NCI-H510A treated with DMSO at 0.1 percent for 48 hours (cell line): ENCODE data around the gene MCC.

ENCODE experiments used
- DNase-seq: peaks from one replicate; lab custom pipeline; 2025; lab: John Stamatoyannopoulos, UW

Gene MCC

DNA sequence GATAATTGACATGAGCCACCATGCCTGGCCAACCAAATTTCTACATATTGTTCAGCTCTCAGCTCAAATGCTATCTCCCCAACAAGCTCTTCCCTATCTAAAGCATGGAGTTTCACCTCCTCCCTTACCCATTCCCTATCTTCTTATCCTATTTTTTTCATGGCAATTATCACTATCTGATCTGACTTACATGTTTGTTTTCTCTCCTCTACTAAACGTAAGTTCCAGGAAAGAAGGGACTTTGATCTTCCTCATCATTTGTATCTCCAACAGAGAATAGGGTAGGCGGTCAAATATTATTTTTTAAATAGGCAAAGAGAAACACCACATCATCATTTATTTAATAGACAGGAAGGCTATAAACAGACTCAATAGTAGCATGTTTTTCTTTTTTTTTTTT, 381.4 kb downstream of the MCC start:
- no peak for DNase-seq

DNA sequence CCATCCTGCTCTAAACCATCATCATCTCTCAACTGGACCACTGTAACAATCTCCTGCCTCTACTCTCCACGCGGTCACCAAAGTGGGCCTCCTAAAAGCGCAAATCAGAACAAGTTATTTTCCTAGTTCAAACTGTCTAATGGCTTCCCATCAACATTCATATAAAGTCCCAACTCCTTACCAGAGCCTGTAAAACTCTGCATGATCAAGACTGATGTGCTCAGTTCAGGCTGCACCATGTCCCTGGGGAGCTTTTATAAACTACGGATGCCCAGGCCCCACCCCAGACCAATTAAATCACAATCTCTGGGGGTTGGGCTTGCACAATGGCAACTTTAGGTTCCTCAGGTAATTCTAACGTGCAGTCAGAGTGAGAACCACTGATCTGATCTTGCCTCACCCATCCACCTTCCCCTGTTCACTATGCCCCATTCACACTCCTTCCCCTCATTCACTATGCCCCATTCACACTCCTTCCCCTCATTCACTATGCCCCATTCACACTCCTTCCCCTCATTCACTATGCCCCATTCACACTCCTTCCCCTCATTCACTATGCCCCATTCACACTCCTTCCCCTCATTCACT, 382.5 kb downstream of the MCC start:
- DNase-seq, result no peak

DNA sequence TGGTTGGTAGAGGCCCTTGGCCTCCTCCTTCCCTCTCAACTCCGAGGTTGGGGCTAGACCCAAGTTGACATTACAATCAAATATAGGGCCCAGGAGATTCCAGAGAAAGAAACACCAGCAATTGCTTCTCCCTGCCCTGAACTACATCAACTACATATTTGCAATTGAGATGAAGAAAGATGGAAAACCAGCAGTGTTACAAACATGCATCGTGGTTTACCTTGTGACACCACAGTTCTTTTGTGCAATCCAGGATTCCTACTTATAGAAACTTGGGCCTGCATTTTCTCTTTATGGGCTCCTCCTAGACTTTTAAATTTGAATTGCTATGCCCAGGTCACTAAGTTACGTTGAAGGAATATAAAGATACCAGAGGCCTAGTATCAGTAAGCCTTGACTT, 384.9 kb downstream of the MCC start:
- DNase-seq, result no peak

DNA sequence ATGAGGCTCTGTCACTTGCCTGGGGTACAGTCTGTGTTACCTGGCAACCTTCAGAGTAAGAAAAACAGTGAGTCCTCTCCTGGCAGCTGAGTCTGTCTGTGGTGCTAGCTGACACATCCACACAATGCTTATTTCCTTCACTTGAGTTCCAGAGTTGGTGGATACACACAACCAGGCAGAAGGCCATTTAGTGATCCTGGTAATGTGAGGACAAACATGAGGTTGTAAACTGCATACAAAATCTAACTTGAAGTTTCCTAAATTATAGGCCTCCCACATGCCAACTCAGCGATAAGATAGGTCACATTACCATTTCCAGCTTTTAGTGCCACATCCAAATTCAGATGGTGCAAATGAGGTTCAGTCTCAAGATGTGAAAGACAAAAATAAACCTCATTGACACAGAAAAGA, 386.1 kb downstream of the MCC start:
- no peak for DNase-seq

DNA sequence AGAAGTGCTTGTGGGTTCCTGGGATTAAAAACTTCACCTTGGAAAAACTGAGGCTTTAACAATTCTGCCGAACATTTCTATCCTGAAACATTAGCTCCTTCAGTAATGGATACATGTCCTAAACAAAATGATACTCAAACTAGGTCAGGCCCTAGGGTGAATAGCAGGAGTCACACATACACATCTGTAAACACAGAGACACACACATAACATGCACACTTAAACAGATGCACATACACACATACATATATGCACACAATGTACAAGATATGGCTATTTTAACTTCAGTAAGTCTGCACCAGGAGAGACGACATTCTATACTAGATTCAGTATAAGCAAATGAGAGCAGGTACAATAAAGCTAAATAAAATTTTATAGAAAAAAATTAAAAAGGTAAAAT, 387.3 kb downstream of the MCC start:
- DNase-seq, result no peak

DNA sequence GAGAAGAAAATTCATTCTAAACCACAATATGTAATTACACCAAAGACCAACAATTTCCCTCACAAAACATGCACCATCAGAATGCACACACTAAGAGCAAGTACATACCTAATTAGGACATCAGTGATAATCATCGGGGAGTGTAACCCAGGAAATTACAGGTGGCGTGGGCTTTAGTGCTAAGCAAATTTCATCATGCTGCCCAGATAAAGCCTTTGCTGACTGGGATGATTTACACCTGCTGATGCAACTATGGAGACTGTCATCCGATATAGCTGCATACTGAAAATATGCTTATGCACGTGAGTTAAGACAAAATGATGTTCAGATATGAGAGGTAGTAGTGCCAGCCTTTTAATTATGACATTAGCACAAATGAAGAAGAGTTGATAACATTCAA, 388.4 kb downstream of the MCC start:
- DNase-seq, result no peak

DNA sequence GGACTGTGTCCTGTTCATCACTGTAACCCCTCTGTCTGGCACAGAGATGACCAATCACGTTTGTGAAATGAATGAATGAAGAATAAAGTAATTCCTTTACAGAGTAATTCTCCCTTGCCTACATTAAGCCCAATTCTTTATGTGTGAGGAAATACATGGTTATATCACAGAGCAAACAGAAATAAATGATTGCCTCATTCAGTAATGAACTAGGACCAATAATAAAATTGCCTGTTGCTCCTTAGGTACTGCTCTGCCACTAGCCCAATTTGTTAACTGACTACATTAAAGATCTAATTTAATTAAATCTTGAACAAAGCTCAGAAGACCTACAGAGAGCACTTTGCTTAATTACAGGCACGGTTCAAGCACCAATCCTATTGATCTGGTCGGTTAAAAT, 389.9 kb downstream of the MCC start:
- DNase-seq, result no peak

DNA sequence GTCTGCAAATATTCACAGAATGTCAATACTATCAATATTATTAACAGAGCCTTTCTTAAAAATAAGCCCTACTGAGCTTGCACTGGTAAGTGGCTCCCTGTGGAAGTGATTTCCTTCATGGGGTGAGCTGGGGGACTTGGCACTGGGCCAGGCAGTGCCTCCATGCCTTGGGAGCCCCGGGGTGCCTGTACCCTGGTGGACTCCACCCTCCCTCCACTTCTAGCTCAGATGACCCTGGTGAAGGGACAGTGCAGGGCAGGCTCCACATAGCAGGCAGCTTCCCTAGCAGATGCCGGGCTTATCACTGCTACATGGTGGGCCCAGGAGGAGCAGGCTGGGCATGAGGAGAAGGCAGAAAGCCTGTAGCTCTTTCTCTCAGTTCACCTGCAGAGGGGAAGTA, 392.4 kb downstream of the MCC start:
- DNase-seq, result no peak

DNA sequence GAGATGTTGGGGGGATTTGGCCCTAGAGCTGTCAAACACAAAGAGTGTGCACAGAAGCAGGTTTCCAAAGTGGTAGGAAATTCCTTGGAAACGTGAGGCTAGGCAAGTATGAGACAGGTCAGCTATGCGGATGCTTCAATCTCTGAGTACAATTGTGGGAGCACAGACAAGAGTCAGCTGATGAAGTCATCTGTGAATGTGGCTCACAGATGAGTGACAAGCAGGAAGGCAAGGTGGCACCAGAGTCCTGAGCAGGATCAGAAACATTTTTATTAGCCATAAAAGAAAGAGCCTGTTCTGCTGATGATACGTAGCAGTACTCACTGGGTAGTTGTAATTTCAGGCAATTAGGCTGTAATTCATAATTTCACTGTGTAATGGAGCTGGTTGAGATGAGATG, 394.7 kb downstream of the MCC start:
- DNase-seq, result no peak

DNA sequence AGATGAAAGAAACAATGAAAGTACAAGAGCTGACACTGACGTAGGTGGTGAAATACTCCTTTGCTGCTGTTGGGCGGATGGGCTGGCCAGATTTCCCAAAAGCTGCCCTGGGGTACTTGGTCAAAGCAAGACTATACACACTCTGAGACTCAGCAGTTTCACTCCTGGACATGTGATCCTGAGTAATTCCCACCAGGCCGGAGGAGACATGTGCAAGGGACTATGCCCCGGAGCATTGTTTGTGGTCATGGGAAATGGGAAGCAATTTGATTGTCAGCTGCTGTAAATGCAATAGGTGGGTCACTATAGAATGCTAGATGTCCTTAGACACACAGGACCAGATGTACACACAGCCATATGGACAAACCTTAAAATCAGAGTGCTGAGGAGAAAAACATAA, 395.6 kb downstream of the MCC start:
- no peak for DNase-seq

DNA sequence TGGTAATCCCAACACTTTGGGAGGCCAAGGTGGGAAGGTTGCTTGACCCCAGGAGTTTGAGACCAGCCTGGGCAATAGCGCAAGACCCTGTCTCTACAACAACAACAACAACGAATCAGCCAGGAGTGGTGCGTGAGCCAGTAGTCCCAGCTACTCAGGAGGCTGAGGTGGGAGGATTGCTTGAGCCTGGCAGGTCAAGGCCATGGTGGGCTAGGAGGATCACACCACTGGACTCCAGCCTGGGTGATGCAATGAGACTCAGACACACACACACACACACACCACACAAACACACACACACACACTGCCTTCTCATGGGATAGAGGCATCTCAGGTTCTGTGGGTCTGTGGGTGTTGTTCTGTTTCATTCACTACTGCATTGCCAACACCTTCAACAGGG, 396.6 kb downstream of the MCC start:
- DNase-seq, result no peak

DNA sequence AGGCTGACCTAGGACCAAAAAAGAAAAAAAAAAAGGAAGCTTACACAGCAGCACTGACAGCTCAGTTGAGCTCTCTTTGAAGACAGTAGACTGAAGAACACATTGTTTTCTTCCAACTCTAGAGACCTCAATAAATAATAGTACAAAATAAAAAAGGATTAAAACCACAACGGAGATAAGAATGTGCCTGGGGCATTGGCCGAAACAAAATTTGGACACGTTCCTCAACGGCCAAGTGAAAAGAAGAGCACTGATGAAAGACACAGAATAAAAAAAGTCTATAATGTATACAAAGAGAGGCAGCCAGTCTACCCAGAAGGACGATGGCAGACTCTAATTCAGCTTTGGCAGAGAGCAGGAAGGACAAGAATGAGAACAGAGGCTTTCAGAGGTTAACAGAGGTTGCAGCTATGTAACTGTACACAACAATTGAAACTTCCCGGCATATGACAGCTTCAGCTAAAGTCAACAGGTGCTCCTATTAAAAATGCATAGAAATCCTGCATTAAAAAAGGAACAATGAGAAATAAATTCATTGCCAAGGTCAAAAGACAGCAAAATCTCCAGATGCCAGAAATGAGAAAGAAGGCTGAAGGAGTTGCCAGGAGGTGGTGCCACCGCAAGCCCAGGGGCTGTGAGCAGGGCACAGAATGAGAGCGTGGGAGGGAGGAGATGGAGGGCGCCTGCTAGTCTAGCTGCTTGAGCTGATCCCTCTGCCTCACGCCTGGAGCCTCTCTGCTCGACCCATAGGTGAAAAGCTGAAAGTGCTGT, 397.7 kb downstream of the MCC start:
- DNase-seq, result no peak

DNA sequence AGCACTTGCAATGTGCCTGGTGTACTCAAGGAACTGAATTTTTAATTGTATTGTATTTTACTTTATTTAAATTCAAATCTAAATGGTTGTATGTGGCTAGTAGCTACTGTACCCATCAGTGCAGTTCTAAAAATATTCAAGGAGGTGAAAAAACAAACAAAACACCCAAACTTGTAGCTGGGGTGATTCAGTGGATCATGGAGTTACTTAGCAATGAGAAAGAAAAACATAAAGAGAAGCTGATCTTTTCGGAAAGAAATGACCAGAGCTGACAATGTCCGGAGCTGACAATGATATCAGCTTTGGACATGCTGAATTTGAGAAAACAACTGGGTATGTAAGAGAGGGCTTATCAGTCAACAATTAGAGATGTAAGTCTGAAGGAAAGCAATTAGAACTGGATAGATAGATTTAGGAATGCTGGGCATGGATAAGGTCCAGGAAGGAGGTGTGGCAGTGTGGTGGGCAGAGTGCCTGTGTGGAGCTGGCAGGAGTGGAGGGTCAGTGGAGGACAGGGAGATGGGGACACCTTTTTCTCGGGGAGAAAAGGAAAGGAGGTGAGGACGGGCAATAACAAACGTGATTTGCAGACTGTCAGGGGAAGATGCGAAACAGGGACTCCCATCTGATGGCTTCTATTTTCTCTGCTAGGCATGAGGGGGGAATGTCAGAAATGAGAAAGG, 398.5 kb downstream of the MCC start:
- DNase-seq, result no peak

DNA sequence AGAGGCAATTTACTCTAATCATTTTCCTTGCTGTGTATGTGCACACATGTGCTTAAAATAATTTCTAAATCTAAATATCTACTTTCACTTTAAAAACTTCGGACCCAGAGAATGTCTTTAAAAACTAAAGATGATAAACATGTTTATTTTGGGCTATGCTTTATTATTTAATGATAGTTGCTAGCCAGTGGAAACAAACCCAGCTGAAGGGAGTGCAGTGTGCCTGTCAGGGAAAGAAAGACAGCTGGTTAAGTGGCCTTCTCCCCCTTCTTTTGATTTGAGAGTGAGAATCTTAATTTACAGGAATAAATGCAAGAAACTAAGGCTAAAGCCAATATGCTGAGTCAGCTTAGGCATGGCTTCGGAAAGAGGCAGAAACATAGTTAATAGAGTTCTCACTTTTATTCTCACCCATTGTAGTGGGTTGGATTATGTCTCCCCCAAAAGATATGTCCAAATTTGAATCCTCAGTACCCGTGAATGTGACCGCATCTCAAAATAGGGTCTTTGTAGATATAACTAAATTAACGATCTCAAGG, 400.2 kb downstream of the MCC start:
- no peak for DNase-seq

DNA sequence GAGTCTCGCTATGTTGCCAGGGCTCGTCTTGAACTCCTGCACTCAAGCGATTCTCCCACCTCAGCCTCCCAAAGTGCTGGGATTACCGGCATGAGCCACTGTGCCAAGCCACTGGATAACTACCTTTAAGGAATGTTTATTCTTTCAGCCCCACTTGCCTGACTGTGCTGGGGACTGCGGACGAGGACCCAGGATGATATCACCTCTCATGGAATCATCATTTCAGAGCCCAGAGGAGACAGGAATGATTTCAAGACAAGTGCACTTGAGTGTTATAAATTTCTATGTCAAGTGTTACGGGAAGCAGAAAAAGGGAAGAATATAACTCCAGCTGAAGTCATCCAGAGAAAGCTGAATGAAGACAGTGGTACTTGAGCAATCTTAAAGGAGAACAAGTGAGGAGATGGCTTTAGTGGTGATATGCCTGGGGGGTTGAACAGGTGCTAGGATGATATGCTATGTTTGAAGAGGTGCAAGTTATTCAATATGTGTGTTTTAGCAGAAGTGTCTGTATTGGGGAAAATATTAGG, 402.3 kb downstream of the MCC start:
- no peak for DNase-seq

DNA sequence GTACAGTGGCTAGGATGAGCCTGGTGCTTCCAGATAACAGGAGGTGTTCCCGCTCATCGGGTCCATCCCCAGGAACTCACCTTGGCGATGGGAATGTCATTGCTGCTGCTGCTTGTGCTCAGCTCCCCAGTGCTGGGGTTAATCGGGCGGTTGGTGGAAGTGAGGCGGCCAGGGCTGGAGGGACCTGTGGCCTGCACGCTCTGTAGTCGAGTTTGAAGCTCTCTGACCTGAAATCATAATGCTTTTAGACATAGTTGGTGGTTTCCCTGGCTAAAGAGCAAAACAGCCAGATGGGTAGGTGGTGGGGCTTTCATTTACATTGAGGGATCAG, 403.2 kb downstream of the MCC start:
- DNase-seq, result no peak

DNA sequence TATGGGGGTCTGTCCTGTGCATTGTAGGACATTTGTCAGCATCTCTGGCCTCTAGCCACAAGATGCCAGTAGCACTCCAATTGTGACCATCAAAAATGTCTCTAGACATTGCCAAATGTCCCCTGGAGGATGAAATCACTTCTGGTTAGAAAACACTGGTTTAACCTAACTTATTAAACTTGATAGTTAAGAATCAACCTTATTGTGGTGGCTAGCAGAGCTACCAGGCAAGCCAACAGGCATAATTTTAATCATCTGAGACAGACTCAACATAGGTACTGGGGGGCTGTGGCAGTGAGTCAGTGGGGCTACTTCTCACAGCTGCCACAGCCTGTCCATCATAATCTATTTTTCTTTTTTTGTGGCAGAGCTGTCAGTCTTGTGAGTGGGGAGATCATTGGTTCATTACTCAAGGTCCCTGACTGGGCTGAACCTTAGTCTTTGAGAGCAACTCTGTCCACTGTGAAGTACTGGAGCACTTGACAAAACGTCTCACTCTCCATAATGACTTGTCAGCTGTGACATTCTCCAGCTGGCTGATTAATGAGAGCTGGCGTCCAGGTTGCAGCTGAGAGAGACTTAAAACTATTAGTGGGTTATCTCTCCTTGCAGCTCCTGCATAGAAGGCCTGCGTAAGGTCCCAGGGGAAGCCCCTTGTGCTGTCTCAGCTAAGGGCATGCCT, 403.7 kb downstream of the MCC start:
- no peak for DNase-seq

DNA sequence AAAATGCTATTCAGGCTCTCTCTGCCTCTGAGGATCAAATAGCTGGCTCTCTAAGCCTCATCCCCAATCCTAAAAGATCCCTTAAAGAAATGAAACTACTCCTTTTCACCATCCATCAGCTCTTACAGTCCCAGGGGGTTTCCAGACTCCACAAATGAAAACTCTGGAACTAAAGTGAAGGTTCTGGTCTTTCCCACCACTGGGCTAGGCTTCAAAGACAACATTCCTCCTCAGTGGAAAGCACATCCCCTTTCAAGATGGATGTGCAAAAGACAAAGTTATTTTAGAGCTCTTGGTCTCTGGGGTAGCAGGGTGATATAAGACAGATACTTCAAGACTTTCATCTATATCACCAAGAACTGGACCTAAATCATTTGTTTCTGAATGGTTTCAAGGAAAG, 404.8 kb downstream of the MCC start:
- no peak for DNase-seq

DNA sequence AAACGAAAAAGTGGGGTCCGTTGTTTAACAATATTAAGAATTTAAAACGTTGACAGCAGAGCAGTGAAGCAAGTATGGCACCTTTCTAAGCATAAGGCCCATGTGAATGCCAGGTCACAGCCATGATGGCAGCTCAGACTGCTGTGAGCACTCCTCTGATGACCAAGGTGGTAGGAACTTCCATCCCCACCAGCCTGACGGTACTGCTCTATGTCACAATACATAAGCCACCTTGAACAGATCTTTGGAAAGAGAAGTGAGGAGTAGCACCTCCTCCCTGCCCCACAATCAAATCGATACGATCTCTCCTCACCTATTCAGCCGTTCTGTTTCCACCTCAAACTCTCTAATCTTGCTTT, 405.7 kb downstream of the MCC start:
- DNase-seq, result no peak

DNA sequence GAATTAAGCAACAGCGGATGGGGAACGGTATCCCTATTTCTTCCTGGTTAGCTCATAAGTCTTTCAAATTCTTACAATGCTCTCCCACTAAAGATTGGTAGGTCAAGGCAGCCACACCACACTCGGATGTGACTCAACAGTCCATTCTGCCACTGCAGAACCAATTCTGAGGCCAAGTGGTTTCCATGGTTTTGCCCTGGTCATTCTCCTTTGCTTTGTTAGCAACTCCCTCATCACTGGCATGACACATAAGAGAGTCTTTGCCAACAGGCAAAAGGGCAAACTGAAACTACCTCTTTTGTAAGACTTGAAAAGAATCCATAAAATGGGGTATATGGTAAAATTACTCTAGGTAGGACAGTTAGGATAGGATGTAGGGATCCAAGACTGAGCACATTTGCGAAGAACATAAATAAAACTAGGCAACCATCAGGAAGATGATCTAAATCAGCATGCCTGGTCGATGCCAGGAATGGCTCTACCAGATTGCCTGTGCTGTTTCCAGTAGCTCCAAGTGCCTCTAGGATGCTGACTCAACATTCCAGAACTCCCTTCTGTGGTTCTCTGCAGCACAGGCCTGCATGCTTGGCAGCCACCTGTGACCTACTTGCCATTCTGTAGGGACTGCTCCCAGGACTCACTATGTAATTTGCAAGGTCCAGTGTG, 406.2 kb downstream of the MCC start:
- no peak for DNase-seq

DNA sequence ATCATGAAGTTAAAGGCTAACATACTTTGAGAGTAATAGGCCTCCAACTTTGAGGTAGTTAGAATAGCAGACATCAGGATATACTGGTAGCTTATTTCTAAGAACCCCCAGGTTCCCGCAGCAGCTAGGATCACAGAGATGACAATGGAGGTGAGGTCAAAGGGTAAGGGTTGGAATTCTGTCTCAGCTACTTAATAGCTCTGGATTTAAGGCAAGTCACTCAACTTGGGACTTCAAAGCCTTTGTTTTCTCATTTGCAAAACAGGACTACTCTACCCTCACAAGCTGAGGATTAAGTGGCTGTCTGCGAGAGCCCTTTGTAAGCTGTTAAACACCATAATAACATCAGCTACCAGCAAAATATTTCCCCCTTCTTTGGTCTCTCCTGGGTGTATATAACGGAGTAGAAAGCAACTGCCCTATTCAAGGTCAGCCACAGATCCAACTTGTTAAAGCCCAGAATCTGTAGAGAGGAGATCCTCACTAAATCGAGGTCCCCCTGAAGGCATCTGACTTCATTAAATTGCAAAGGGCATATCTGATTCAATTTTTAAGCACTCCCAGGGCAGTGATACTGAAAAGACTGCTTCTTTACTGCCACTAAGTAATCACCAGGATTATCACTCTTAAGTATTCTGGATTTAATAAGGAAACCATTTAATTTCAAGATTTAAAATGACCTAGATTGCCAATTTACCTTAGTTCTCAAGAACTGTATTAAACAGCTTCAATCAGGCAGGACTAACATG, 407.0 kb downstream of the MCC start:
- DNase-seq, result no peak
